Measurements from ENCODE around the gene PLIN3.
"Not testable (repeated sequence)": the region's sequence is repeated elsewhere in the genome, so short reads cannot be mapped to it uniquely, and the experiment has no call there.

PLIN3 gene

DNA sequence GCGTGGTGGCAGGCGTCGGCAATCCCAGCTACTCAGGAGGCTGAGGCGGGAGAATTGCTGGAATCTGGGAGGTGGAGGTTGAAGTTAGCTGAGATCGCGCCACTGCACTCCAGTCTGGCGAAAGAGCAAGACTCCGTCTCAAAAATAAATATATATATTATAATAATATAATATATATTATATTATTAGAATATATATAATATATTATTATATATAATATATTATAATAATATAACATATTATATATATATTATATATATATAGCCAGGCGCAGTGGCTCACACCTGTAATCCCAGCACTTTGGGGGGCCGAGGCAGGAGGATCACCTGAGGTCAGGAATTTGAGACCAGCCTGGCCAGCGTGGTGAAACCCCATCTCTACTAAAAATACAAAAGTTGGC is 25.5 kb upstream of the PLIN3 start:
- DNase-seq: not testable (repeated sequence)

DNA sequence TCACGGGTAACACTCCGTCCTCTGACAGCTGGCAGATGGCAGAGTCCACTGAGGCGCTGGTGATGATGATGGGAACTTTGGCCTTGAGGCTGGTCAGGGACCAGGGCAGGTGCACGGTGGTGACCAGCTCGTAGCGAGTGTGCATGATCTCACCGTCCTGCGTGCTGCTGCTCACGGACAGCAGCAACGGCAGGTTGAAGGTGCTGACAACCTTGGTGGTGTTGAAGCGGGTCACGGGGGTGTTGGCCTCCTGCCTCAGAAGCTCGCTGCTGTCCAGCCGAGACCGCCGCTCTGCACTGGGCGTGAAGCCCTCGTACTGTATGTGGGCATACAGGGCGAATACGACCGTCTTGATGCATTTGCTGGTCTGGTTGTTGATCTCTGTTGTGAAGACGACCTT is 23.6 kb upstream of the PLIN3 start:
- no peak for DNase-seq

DNA sequence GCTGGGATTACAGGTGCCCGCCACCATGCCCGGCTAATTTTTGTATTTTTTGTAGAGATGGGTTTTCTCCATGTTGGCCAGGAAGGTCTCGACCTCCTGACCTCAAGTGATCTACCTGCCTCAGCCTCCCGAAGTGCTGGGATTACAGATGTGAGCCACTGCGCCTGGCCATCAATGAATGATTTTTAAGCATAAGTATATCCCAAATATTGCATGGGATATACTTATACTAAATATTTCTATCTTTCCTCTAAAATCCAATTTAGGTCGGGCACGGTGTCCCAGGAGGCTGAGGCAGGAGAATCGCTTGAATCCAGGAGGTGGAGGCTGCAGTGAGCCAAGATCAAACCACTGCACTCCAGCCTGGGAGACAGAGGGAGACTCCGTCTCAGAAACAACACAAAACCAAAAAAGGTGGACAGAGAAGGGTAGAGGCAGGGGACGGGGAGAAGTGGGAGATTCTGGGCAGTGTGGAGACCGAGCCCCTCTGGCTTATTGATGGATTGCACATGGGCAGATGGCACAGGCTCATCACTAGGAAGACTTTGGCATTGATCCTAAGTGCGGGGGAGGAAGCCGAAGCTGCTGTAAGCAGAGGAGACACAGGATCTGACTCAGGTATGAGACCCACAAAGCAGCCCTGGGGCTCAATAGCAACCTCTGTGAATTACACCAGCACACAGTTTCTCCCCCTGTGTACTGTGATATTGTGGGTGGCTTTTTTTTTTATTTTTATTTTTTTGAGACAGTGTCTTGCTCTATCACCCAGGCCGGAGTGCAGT is 21.8 kb upstream of the PLIN3 start:
- DNase-seq: no peak

DNA sequence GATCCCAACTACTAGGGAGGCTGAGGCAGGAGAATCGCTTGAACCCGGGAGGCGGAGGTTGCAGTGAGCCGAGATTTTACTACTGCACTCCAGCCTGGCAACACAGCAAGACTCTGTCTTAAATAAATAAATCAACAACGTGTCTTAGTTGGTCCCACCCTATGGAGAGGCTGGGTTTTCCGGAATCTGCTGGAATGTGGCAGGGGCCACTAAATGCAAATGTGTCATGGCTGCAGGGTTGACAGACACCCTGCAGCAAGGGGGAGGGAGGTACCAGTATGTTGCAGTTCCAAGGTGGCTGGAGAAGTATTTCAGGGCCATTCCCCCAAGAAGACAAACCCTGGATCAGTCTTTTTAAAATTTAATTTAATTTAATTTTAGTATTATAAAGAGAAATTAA is 20.3 kb upstream of the PLIN3 start:
- DNase-seq: not testable (repeated sequence)

DNA sequence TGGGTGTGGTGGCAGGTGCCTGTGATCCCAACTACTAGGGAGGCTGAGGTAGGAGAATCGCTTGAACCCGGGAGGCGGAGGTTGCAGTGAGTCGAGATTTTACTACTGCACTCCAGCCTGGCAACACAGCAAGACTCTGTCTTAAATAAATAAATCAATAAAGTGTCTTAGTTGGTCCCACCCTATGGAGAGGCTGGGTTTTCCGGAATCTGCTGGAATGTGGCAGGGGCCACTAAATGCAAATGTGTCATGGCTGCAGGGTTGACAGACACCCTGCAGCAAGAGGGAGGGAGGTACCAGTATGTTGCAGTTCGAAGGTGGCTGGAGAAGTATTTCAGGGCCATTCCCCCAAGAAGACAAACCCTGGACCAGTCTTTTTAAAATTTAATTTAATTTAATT is 17.5 kb upstream of the PLIN3 start:
- not testable (repeated sequence) for DNase-seq

DNA sequence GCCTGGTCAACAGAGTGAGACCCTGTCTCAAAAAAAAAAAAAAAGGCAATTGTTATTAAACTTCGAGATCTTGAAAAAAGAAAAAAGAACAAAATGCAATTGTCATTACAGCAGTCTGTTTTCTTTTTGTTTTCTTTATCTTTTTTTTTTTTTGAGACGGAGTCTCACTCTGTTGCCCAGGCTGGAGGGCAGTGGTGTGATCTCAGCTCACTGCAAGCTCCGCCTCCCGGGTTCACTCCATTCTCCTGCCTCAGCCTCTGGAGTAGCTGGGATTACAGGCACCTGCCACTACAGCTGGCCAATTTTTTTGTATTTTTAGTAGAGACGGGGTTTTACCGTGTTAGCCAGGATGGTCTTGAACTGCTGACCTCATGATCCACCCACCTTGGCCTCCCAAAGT is 15.4 kb upstream of the PLIN3 start:
- not testable (repeated sequence) for DNase-seq

DNA sequence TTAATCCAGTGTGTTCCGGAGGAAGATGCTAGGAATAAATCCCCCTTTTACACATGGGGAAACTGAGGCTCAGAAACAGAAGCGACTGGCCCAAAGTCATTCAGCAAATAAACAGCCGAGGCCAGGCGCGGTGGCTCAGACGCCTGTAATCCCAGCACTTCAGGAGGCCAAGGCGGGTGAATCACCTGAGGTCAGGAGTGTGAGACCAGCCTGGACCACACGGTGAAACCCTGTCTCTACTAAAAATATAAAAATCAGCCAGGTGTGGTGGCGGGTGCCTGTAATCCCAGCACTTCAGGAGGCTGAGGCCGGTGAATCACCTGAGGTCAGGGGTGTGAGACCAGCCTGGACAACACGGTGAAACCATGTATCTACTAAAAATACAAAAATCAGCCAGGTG is 11.6 kb upstream of the PLIN3 start:
- DNase-seq: no peak

DNA sequence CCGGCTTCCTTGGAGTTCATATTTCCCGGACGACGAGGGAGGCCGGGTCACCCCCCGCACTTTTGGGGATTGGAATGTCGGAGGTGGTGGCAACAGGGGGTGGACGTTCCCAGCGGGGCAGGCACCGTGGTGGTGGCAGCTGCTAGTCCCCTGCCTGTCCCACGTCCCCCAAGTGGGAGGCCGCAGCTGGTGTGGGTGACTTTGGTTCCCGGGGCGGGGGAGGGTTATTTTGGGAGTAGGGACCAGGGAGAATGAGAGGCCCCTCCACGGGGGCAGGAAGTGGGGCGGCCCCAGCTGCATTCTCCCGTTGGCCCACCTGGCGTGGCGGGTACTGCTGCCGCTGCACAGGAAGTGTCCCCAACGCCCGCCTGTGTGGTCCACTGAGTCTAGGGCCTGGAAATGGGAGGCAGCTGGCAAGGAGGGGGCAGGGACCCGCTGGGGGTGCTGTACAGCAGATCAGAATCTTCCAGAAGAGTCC is 11.1 kb upstream of the PLIN3 start:
- peak in 34 of 56 donors; percentile 36 to 92 (median 68) for DNase-seq

DNA sequence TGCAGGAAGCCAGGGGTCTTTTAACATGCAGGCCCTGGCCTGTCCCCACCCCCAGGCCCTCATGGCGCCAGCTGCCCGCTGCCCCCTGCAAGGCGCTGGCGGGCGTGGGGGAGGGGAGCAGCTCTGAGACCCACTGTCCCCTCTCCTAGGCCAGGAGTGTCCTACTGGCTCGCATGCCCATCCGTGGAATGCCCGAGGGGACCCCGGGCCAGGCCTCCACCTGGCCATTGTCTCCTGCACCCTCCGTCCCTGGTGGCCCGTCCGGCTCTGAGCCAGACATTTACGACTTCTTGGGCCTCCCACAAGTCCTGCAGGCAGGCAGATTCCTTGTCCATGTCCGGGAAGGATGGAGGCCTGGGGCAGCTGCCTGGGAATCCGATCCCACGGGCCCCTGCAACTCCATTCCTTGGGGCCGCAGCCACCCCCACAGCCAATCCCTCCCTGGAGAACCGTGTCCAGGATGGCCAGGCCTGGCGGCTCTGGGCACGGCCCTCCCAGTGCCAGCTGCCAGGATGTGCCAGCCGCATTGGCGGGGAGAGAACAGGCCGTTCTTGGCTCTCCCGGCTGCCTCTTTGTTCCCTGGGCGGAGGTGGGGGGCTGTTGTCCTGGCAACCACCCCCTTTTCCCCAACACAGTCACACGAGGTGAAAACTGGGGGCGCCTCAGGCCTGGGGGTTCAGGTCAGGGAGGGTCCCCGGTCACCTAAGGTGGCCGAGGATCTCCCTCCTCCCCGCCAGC is 10.5 kb upstream of the PLIN3 start:
- DNase-seq: peak in 55 of 56 donors; percentile 50 to 95 (median 87)

DNA sequence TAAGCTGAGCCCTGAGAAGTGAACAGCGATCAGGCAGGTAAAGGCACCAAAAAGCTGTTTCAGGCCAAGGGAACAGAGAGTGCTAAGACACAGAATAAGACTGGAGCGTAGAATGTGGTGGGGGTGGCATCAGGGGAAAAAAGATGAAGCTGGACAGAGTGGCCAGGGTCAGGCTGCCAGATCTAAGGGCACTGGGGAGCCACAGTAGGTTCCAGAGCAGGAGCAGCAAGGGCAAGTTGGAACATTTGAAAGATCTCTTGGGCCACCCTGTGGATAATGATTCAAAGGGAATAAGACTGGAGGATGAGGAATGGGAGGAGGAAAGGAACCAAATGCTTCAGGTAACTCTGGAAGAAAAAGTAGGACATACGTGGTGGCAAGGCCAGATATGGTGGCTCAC is 6.5 kb upstream of the PLIN3 start:
- no peak for DNase-seq

DNA sequence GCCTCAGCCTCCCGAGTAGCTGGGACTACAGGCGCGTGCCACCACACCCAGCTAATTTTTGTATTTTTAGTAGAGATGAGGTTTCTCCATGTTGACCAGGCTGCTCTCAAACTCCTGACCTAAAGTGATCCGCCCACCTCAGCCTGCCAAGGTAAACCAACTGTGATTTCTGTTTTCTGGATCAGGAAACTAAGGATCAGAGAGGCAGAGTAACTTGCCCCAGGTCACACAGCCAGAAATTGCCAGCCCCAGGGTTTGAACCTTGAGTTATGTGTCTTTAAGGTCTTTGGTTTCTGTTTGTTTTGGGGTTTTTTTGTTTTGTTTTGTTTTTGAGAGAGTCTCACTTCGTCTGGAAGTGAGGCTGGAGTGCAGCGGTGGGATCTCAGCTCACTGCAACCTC is 4.2 kb upstream of the PLIN3 start:
- DNase-seq: no peak

DNA sequence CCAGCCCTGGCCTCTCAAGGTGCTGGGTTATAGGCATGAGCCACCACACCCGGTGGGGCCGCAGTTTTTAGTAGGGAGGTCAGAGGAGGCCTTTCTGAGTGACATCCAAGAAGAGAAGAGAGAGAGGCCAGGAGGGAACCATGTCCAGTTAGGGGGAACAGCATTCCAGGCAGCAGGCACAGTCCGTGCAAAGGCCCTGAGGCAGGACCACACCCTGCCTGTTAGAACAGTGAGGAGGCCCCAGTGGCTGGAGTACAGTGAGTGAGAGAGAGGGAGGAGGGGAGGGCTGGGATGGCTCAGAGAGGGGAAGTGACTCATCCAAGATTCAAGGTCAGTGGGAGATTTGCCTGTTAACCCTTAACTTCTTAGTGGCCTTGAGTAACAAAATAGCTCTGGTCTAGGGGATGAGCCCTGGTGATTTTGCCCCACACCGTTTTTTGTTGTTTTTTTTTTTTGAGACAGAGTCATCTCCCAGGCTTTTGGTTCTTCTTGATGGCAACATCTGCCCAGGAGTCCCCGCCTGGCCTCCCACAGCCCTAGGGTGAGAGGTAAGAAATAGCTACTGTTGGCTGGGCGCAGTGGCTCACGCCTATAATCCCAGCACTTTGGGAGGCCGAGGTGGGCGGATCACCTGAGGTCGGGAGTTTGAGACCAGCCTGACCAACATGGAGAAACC is 2.7 kb upstream of the PLIN3 start:
- DNase-seq: peak in 2 of 56 donors; percentile 4 to 26

DNA sequence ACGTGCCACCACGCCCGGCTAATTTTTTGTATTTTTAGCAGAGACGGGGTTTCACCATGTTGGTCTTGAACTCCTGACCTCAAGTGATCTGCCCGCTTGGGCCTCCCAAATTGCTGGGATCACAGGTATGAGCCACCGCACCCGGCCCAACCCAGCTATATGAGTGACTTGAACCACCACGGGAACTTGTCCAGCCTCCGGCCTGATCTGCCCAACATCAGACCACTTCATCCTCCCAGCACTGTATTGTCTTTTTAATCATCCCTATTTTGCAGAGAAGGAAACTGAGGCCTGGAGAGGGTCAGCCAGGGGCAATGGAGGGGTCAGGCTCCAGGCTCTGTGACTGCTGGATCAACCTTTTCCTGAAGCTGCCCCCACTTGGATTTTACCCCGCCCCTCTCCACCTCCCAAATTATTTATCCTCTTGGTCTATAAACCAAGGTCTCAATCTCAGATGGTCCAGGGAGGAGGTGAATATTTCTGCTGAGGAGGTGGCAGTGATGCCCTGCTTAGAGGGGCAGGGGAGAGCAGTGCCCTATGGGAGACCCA is 893 bp upstream of the PLIN3 start:
- DNase-seq: no peak

DNA sequence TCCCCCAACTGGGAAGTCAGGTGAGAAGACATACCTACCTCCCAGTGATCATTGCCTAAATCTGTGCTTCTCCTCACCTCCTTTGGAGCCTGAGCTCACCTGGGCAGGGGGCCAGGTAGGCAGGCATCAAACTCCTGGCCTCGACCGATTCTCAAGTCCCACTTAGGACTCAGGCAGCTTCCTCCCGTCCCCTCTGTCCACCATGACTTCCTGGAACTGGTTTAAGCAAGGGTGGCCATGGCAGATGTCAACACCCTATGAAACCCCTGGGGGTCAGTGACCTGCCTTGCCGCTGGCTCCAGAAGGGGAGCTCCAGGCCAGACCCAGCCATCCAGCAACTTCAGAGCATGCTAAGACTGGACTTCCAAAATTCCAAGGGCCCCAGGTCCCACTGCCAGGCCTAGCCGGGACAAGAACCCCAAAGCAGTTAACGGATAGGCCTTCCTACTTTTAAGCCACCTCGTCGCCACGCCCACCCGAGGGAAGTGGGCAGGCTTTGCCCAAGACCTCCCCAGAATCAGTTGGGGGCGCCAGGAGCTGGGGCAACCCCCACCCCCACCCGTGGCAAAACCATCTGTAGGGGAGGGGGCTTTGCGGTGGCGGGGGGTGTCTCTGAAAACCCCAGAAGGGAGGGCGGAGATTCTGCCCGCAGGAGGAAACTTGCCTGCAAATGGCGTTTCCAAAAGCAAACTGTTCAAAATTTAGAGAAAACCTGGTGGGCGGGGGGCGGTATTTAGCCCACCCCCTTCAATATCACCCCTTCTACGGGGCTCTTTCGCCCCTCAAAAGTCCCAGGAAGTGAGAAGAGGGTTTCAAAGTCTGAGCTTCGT is 657 bp downstream of the PLIN3 start:
- peak in 13 of 56 donors; percentile 2 to 50 (median 13) for DNase-seq

DNA sequence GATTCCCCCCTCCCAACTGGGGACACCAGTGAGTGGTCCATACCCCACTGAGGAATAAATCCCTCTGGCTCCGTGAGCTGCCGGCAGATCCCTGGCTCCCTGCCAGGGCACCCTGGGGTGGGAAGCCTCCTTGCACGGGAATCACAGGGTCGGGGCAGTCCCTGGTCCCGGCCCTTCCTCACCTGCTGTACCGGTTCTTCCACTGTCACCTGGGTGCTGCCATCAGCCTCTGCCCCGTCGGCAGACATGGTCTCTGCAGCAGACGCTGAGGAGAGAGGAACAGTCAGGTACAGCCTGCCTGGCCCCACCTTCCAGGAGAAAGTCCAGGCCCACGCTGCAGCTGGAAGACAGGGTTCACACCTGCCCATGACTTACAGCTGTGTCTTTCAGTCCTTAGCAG is 6.3 kb downstream of the PLIN3 start:
- DNase-seq: no peak

DNA sequence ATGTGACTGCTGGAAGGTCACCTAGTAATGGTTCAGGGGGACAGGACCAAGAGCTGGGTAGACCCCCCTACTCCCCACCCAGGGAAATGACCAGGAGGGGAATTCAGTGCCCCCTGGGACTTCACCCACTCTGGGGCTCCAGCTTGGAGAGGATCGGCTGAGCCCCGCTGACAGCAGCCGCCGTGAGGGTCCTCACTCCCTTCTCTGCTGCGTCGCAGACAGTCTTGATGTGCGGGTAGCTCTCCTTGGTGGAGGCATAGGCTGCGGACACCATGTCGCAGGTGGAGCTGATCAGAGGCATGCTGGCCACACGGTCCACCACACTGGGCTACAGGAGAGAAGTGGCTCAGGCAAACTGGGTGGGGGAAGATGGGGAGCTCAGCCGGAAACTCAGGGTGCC is 7.8 kb downstream of the PLIN3 start:
- DNase-seq: no peak

DNA sequence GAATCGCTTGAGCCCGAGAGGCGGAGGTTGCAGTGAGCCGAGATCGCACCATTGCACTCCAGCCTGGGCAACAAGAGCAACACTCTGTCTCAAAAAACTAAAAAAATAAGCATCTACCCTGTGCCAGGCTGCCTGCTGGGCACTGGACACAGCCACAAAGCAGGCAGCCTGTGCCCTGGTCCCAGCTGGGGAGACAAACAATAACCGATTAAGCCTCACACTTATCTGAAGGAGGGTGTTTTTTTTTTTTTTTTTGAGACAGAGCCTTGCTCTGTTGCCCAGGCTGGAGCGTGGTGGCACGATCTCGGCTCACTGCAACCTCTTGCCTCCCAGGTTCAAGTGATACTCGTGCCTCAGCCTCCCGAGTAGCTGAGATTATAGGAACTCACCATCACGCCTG is 11.0 kb downstream of the PLIN3 start:
- peak in 21 of 56 donors; percentile 1 to 35 (median 13) for DNase-seq

DNA sequence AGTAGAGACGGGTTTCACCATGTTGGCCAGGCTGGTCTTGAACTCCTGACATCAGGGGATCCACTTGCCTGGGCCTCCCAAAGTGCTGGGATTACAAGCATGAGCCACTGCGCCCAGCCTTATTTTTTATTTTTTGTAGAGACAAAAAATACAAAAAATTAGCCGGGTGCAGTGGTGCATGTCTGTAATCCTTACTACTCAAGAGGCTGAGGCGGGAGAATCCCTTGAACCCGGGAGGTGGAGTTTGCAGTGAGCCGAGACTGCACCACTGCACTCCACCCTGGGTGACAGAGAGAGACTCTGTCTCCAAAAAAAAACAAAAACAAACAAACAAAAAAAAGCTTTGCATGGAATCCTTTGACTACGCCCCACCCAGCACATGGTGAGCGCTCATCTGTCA is 14.0 kb downstream of the PLIN3 start:
- DNase-seq: not testable (repeated sequence)

DNA sequence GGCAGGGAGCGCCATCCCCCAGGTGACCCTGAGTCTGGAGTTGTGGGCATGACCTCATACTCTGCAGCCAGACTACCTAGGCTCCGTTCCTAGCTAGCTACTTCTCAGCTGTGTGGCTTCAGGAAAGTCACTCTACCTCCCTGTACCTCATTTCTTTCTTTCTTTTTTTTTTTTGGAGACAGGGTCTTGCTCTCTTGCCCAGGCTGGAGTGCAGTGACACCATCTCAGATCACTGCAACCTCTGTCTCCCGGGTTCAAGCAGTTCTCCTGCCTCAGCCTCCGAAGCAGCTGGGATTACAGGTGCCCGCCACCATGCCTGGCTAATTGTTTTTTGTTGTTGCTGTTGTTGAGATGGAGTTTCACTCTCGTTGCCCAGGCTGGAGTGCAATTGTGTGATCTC is 15.0 kb downstream of the PLIN3 start:
- DNase-seq: no peak

DNA sequence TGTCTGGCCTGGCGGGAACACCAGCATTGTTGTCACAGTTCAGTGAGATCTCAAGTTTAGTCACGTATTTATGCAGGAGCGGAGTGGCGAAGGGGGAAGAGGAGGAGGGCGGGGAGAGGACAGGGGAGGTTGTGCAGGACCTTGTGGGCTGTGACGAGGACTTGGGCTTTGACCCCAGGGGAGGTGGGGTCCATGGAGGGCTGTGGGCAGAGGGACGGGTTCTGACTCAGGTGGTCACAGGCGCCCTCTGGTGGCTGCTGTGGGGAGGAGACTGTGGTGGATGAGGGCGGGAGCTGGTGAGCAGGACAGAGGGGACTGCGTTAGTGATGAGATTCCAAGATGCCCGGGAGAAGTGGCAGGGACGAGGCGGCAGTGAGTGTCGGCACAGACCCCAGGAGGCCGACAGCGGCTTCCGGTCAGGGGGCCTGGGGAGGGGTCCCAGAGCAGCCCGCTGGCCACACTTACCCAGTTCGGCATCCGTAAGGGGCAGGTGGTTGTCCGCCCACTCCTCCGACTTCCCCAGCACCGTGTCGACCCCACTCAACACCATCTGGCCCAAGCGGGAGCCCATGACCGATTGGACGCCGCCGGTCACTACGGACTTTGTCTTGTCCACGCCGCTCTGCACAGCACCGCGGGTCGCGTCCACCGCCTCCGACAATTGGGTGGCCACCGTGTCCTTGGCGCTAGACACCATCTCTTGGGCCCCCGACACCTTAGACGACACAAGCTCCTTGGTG is 15.7 kb downstream of the PLIN3 start:
- peak in 44 of 56 donors; percentile 3 to 83 (median 35) for DNase-seq

Data from nucleus accumbens (tissue), 56 donors.